H9 (cell line): Measurements from ENCODE around the gene CHCHD10. TPM values are rescaled to one million over a fixed set of nuclear protein-coding genes. Genes with fewer than 3 reads are reported as not detected.

Experiments
- DNase-seq: peaks from one replicate; pipeline ENCODE4 v3.0.0-alpha.2; 2017
- H2AFZ ChIP-seq: one replicate; pipeline ENCODE4 v1.6.1; 2013; ENCODE audit warnings: mild to moderate bottlenecking, low read length, control low read depth, moderate library complexity
- H2AK5ac ChIP-seq: 2 replicates; pipeline ENCODE4 v1.6.1; 2013; ENCODE audit warnings: low read length, control low read depth, mixed read lengths; ENCODE audit not compliant: insufficient read length
- H2BK120ac ChIP-seq: one replicate; pipeline ENCODE4 v1.6.1; 2013; ENCODE audit warnings: low read depth, mild to moderate bottlenecking, low read length, control low read depth, inconsistent platforms; ENCODE audit not compliant: poor library complexity, severe bottlenecking
- H2BK12ac ChIP-seq: 2 replicates; pipeline ENCODE4 v1.6.1; 2013; ENCODE audit warnings: low read length, control low read depth, mixed read lengths, low read depth; ENCODE audit not compliant: insufficient read length
- H2BK15ac ChIP-seq: 2 replicates; pipeline ENCODE4 v1.6.1; 2013; ENCODE audit warnings: low read depth, low read length, control low read depth
- H2BK20ac ChIP-seq: one replicate; pipeline ENCODE4 v1.6.1; 2013; ENCODE audit warnings: low read depth, mild to moderate bottlenecking, low read length, control low read depth, inconsistent platforms; ENCODE audit not compliant: poor library complexity, severe bottlenecking
- H2BK5ac ChIP-seq: 2 replicates; pipeline ENCODE4 v1.6.1; 2013; ENCODE audit warnings: low read length, control low read depth, mixed read lengths; ENCODE audit not compliant: insufficient read length
- H3K14ac ChIP-seq: 2 replicates; pipeline ENCODE4 v1.6.1; 2013; ENCODE audit warnings: low read length, control low read depth; ENCODE audit not compliant: insufficient read depth
- H3K18ac ChIP-seq: 2 replicates; pipeline ENCODE4 v1.6.1; 2013; ENCODE audit warnings: low read depth, mild to moderate bottlenecking, mixed read lengths, low read length, control low read depth; ENCODE audit not compliant: insufficient read length
- H3K23ac ChIP-seq: 2 replicates; pipeline ENCODE4 v1.6.1; 2013; ENCODE audit warnings: low read length, control low read depth, mixed read lengths, low read depth; ENCODE audit not compliant: insufficient read length
- H3K23me2 ChIP-seq: 2 replicates; pipeline ENCODE4 v1.6.1; 2013; ENCODE audit warnings: low read depth, mild to moderate bottlenecking, mixed read lengths, low read length, control low read depth; ENCODE audit not compliant: insufficient read length, poor library complexity, severe bottlenecking
- H3K27ac ChIP-seq: 2 replicates; pipeline ENCODE4 v1.5.1; 2013; ENCODE audit warnings: low read length, control low read depth, mixed read lengths, low read depth; ENCODE audit not compliant: insufficient read length
- H3K27me3 ChIP-seq: 2 replicates; pipeline ENCODE4 v1.6.1; 2013; ENCODE audit warnings: low read length, control low read depth, inconsistent platforms; ENCODE audit not compliant: insufficient read depth
- H3K4ac ChIP-seq: 2 replicates; pipeline ENCODE4 v1.6.1; 2013; ENCODE audit warnings: low read depth, mild to moderate bottlenecking, control low read depth, inconsistent platforms, low read length, moderate library complexity
- H3K4me1 ChIP-seq: 2 replicates; pipeline ENCODE4 v1.6.1; 2013; ENCODE audit warnings: low read length, control low read depth, inconsistent platforms; ENCODE audit not compliant: insufficient read depth
- H3K4me2 ChIP-seq: 2 replicates; pipeline ENCODE4 v1.6.1; 2013; ENCODE audit warnings: low read length, control low read depth, mixed read lengths; ENCODE audit not compliant: insufficient read length, insufficient read depth
- H3K56ac ChIP-seq: 2 replicates; pipeline ENCODE4 v1.6.1; 2013; ENCODE audit warnings: low read depth, mild to moderate bottlenecking, mixed read lengths, low read length, control low read depth; ENCODE audit not compliant: insufficient read length
- H3K79me1 ChIP-seq: 2 replicates; pipeline ENCODE4 v1.6.1; 2013; ENCODE audit warnings: low read depth, mild to moderate bottlenecking, moderate library complexity, low read length, control low read depth, inconsistent platforms; ENCODE audit not compliant: insufficient read depth, poor library complexity, severe bottlenecking
- H3K79me2 ChIP-seq: 2 replicates; pipeline ENCODE4 v1.6.1; 2013; ENCODE audit warnings: low read length, control low read depth, inconsistent platforms; ENCODE audit not compliant: insufficient read depth
- H3K9ac ChIP-seq: 2 replicates; pipeline ENCODE4 v1.6.1; 2013; ENCODE audit warnings: low read length, control low read depth, mixed read lengths; ENCODE audit not compliant: insufficient read length; ENCODE audit errors: extremely low read depth
- H3K9me3 ChIP-seq: one replicate; pipeline ENCODE4 v1.6.1; 2013; ENCODE audit warnings: low read depth, low read length, inconsistent platforms; ENCODE audit not compliant: control insufficient read depth
- H3T11ph ChIP-seq: one replicate; pipeline ENCODE4 v1.6.1; 2013; ENCODE audit warnings: mild to moderate bottlenecking, low read length, control low read depth, inconsistent platforms
- H4K20me1 ChIP-seq: one replicate; pipeline ENCODE4 v1.6.1; 2013; ENCODE audit not compliant: control insufficient read depth, insufficient read length, insufficient read depth
- H4K5ac ChIP-seq: 2 replicates; pipeline ENCODE4 v1.6.1; 2013; ENCODE audit warnings: low read depth, mild to moderate bottlenecking, mixed read lengths, low read length, control low read depth; ENCODE audit not compliant: insufficient read length
- H4K8ac ChIP-seq: replicated peaks from 2 replicates; pipeline ENCODE4 v1.6.1; 2013; ENCODE audit warnings: low read length, control low read depth, mixed read lengths, low read depth; ENCODE audit not compliant: insufficient read length
- H4K91ac ChIP-seq: 2 replicates; pipeline ENCODE4 v1.6.1; 2013; ENCODE audit warnings: low read depth, mild to moderate bottlenecking, moderate library complexity, mixed read lengths, low read length, control low read depth; ENCODE audit not compliant: insufficient read length
- H3K27ac Mint-ChIP-seq, 3 experiments: 2 replicates in 2 of 3; 3 replicates in 1 of 3; pipeline ENCODE4 v1.8.0; 2020 to 2021; ENCODE audit warnings: mixed read lengths in 3 of 3, mild to moderate bottlenecking in 1 of 3, moderate library complexity in 1 of 3
- H3K27me3 Mint-ChIP-seq: 2 replicates; pipeline ENCODE4 v1.8.0; 2021; ENCODE audit warnings: low read depth, mild to moderate bottlenecking, moderate library complexity, mixed read lengths
- H3K36me3 Mint-ChIP-seq, 3 experiments: 2 replicates in 2 of 3; 3 replicates in 1 of 3; pipeline ENCODE4 v1.8.0; 2020 to 2021; ENCODE audit warnings: low read depth in 3 of 3, mixed read lengths in 3 of 3; ENCODE audit not compliant: insufficient read depth in 1 of 3
- H3K4me1 Mint-ChIP-seq, 2 experiments: 2 replicates each; pipeline ENCODE4 v1.8.0; 2020; ENCODE audit warnings: mixed read lengths in 2 of 2
- H3K4me3 Mint-ChIP-seq, 2 experiments: 2 replicates in 1 of 2; 3 replicates in 1 of 2; pipeline ENCODE4 v1.8.0; 2020 to 2021; ENCODE audit warnings: mild to moderate bottlenecking in 2 of 2, mixed read lengths in 2 of 2, moderate library complexity in 1 of 2
- H3K9me3 Mint-ChIP-seq, 2 experiments: 2 replicates in 1 of 2; 3 replicates in 1 of 2; pipeline ENCODE4 v1.8.0; 2020; ENCODE audit warnings: mild to moderate bottlenecking in 2 of 2, mixed read lengths in 2 of 2, moderate library complexity in 1 of 2
- WGBS: extraction: QIAGEN DNeasy Blood & Tissue Kit; methylation state at CpG from one replicate; pipeline ENCODE4 v1.1.7; 2013; ENCODE audit warnings: missing lambda C conversion rate, low lambda C conversion rate, mixed read lengths; ENCODE audit not compliant: insufficient read length; ENCODE audit errors: extremely low coverage; 5-methylcytosine and 5-hydroxymethylcytosine counted together
- total RNA-seq: library from RNA; stranded (reverse); gene quantifications from 2 replicates; pipeline ENCODE4 v1.2.1, GENCODE V29; 2021
- TF ChIP-seq, protein P1 (sequence below): fragments of 200-600 bp; sonication (generic); conservative IDR thresholded peaks from 3 replicates; pipeline ENCODE4 v1.8.0; 2021; ENCODE audit warnings: antibody characterized with exemption, mild to moderate bottlenecking

CHCHD10 gene
- total RNA-seq, 1 experiment from 2014 or later = 53.7 TPM

DNA sequence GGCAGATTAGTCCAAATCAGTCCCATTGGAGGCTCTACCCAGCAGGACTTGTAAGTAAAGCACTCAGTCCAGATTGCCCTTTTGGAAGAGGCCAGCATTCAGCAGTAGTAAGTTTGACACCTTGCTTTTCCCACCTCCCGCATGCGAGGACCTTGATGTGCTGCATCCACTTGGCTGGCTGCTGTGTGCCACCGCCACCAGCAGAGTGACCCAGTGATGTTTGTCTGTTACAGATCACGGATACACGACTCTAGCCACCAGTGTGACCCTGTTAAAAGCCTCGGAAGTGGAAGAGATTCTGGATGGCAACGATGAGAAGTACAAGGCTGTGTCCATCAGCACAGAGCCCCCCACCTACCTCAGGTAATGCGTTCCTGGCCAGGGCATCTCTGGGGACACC, 25.6 kb upstream of the CHCHD10 start:
- peaks cover 35 to 66% (median 65%) of the 10 kb centered on the region in 3 experiments for H3K36me3 Mint-ChIP-seq
- no peak for DNase-seq
- H4K20me1 ChIP-seq = no peaks in the 10 kb centered on the region

More for the DNA sequence above, 25.6 kb upstream of the CHCHD10 start:
- Histone ChIP-seq H3K23ac (no peak overlapping the region), H3K27me3 (no peaks in the 10 kb centered on the region; the same call in 1 of the 2 replicates), H2BK15ac (no peak overlapping the region), H3T11ph (no peak overlapping the region), H3K18ac (no peak overlapping the region), H3K23me2 (no peaks in the 10 kb centered on the region), H2AFZ (no peak overlapping the region), H2BK20ac (no peak overlapping the region), H3K4me2 (no peak overlapping the region), H2AK5ac (no peak overlapping the region), H3K4ac (no peak overlapping the region), H3K9me3 (no peaks in the 10 kb centered on the region), H3K9ac (no peak overlapping the region), H2BK12ac (no peak overlapping the region), H3K14ac (no peak overlapping the region), H2BK120ac (no peak overlapping the region), H3K4me1 (peaks cover 2% of the 10 kb centered on the region; the same call in 1 of the 2 replicates), H4K91ac (no peak overlapping the region), H4K5ac (no peak overlapping the region), H4K8ac (no peak overlapping the region), H3K79me1 (no peaks in the 10 kb centered on the region), H3K27ac (no peak overlapping the region), H3K79me2 (peaks cover 11% of the 10 kb centered on the region; the same call in 1 of the 2 replicates), H2BK5ac (no peak overlapping the region), H3K56ac (no peak overlapping the region)
- Mint-ChIP-seq H3K4me3 (no peak overlapping the region), H3K27ac (no peak overlapping the region), H3K27me3 (no peaks in the 10 kb centered on the region), H3K4me1 (peaks cover 9 to 16% of the 10 kb centered on the region in 2 experiments), H3K9me3 (no peaks in the 10 kb centered on the region; a peak in 1 of 5 replicates)
- no CpG with 5 or more reads among the region's 8 CpGs for WGBS
- TF ChIP-seq, protein P1, sequence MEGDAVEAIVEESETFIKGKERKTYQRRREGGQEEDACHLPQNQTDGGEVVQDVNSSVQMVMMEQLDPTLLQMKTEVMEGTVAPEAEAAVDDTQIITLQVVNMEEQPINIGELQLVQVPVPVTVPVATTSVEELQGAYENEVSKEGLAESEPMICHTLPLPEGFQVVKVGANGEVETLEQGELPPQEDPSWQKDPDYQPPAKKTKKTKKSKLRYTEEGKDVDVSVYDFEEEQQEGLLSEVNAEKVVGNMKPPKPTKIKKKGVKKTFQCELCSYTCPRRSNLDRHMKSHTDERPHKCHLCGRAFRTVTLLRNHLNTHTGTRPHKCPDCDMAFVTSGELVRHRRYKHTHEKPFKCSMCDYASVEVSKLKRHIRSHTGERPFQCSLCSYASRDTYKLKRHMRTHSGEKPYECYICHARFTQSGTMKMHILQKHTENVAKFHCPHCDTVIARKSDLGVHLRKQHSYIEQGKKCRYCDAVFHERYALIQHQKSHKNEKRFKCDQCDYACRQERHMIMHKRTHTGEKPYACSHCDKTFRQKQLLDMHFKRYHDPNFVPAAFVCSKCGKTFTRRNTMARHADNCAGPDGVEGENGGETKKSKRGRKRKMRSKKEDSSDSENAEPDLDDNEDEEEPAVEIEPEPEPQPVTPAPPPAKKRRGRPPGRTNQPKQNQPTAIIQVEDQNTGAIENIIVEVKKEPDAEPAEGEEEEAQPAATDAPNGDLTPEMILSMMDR = no peak
